Skin of body (tissue), 2 donors: ENCODE measurements around the gene CDH11. TPM values are rescaled to one million over a fixed set of nuclear protein-coding genes. Genes with fewer than 3 reads are reported as not detected.

Experiments
- DNase-seq: peaks from one replicate; lab custom pipeline; 2025; lab: John Stamatoyannopoulos, UW
- total RNA-seq: library from RNA; depleted of rRNA; stranded (reverse); fragments of >200 nt; gene quantifications from one replicate; pipeline ENCODE4 v1.2.3, GENCODE V29; 2014

CDH11 gene
- total RNA-seq, 1 donor from 2014 or later: 102 TPM

- DNase-seq: no peak
Observed at GRCh38 chr16:64981568-64982281, 140.1 kb downstream of the CDH11 start.

DNA sequence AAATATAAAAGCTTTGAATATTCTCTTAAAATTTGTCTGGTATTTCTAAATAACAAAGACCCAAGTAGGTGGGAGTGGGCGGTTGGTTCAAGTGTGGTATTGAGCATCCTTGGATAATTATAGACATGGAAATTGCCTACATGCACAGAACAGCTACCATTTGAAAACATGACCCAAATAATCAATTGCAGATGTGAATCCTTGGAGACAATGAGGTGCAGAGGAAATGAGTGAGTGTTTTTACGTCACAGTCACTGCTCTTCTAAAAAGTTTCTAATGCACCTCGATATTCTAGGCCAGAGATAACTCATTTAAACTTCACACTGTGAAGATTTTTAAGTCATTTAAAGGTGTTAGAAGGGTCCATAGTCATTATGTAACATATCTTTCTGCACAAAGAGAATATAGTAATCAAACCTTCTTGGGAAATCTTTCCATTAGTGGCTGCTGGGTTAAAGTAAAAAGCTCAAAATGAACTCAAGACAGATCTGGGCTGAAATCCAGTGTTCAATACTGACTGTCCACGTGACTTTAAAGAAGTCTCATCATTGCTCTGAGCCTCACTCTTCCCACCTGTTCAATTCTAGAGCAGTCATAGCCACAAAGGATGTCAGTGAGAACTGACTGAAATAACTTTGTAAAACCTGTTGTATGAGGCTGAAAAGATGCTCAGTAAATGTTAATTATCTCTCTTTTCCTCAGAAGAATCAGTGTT, 144.5 kb downstream of the CDH11 start:
- DNase-seq: no peak

GRCh38 chr16:64975821-64976220, 146.0 kb downstream of the CDH11 start:
- peak; percentile 15 for DNase-seq

DNA sequence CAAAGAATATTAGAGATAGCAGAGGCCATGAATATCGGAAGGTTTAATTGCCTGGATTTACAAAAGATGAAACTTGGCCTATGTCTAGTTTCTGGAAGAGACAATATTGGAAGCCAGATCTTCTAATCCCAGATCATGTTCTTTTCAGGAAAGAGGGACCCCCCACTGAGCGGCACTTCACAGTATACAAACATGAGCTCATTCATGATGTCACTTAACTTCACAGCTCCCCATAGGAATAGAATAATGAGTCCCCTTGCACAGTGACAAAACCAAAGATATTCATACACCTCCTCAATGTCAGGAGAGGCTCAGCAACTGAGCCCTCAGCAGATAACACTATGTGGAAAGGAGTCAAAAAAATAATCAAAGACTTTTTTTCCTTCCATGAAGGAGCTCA, 147.5 kb downstream of the CDH11 start:
- DNase-seq: no peak

DNA sequence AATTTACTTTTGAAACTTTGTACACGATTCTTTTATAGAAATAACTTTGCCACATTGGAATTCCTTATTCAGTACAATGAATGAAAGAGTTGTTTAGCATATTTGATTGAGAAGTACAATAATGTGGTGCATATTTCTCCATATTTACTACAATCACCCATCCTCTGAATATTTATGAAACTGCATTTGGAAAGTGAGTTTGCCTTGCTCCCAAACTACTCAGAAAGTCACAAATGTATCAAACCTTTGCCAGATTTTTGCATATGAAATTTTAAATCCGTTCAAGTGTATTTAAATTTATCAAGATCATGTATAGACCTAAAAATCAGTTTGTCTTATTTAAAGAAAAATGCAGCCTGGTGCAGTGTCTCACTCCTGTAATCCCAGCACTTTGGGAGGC, 148.7 kb downstream of the CDH11 start:
- DNase-seq: no peak

DNA sequence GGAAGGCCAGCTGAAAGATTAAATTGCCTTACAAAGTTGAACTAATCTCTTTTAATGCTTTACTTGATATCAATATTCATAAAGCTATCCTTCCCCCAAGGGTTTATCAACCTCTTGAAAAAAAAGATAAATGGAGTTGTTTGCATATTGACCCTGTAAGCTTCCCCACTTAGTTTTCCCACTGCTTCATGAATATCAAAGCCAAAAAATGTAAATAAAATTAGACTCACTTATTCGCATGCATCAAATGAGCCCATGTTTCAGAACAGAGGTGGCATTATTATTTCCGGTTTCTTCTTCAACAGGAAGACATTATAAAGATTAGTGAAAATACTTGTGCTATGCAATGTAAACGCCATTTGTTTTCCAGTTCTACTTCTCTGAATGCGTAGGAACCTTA, 150.7 kb downstream of the CDH11 start:
- DNase-seq: no peak

DNA sequence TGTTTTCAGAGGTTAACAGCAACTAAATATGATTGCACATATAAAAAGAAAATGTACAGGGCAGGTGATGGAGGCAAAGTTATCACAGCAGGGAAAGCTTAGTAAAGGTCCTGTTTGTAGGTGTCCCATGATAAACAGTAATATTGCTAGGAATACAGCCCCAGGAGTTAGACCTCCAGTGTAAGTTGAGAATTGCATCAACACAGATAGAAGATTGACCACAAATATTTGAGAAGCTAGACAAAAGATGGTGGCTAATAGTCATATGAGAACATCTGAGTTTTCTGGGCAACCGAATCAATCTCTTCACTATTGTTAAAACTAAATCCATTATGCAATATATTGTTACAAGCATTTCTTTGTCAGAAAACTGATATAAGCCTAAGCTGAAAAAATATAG, 152.6 kb downstream of the CDH11 start:
- DNase-seq: no peak

- no peak for DNase-seq
Observed at GRCh38 chr16:64968539-64968938, 153.3 kb downstream of the CDH11 start.

GRCh38 chr16:64964126-64964540, 157.7 kb downstream of the CDH11 start:
- no peak for DNase-seq

GRCh38 chr16:64962786-64963185, 159.1 kb downstream of the CDH11 start:
- DNase-seq: no peak

DNA sequence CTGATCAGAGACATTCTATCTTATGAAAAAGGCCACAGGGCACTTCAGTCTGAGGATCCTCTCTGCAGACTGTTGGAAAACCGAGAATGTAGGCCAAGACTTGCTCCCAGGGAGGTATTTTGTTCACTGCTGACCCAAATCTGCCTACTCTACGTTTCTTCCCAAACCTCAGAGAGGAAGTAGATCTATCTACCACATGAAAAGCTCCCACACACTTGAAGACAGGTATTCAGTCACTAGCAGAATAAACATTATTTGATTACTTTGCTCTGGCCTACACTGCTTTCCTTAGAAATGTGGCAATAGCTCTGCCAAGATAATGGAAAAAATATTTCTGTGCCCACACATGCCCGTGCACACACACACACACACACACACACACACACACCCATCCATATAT, 164.6 kb downstream of the CDH11 start:
- DNase-seq: no peak

GRCh38 chr16:64952177-64952576, 169.7 kb downstream of the CDH11 start:
- peak; percentile 12 for DNase-seq

- no peak for DNase-seq
Observed at GRCh38 chr16:64951193-64951592, 170.7 kb downstream of the CDH11 start.

GRCh38 chr16:64950731-64951130, 171.1 kb downstream of the CDH11 start:
- no peak for DNase-seq

DNA sequence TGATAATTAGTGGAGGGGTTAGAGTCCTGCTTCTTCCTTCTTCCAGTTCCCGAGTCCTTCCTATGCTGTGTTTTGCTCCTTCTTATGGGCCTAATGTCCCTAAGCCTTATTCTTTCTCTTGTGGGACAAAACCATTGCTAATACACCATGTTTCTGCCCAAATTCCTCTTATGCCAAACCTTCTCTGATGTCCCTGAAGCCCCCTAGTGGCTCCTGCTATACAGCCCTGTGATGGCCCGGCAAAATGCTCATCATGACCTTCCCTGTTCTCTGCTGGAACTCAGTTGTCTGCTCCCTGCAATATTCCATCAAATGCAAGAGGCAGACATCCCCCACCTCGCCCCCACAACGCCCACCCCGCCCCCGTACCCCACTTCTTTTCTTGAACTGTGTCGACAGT, 171.6 kb downstream of the CDH11 start:
- no peak for DNase-seq

DNA sequence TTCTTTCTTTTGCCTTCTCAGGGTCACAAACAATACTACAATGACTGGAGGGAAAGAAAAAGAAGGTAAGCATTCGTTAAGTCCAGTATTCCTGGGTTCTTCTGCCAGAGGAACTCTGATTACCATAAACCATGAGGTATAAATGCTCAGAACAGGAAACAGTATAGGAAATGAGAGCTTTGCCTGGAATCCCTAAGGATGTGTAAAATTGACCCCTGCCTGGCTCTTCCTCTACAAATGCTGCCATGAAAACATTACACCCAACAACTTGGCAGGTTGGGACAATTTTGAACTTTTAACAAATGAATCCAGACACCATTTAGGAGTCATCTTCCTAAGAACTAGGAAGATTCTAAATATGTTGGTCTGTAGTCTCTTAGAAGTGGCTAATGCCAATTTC, 173.8 kb downstream of the CDH11 start:
- DNase-seq: no peak

DNA sequence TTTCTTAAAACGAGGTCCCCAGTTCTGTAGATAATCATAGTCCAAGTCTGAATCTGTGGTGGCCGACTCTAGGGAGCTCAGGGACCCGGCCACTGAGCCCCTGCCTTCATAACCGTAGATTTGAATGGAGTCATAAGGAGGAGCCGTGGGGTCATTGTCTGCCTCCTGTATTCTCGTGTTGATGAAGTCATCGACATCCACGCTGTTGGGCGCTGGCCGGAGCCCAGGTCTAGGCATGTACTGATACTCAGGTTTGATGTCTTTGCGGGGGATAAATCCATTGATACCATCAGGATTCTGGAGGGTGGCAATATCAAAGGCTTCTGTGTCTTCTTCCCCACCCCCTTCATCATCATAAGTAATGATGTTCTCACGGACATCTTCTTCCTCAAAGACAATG, 174.2 kb downstream of the CDH11 start:
- DNase-seq: no peak

- DNase-seq: no peak
Observed at GRCh38 chr16:64933885-64934284, 188.0 kb downstream of the CDH11 start.

DNA sequence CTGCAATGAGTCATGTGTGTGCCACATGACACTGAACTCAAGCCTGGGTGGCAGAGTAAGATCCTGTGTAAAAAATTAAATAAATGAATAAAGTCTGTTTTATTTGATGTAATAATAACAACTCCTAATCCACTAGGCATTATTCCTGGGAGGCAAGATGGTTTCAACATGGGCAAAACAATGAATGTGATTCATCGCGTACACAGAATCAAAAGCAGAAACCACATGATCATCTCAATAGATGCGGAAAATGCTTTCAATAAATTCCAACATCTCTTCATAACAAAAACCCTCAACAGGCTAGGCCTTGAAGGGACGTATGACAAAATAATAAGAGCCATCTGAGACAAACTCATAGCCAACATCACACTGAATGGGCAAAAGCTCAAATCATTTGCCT, 195.4 kb downstream of the CDH11 start:
- peak; percentile 21 for DNase-seq

- no peak for DNase-seq
Observed at GRCh38 chr16:64925166-64925565, 196.7 kb downstream of the CDH11 start.

DNA sequence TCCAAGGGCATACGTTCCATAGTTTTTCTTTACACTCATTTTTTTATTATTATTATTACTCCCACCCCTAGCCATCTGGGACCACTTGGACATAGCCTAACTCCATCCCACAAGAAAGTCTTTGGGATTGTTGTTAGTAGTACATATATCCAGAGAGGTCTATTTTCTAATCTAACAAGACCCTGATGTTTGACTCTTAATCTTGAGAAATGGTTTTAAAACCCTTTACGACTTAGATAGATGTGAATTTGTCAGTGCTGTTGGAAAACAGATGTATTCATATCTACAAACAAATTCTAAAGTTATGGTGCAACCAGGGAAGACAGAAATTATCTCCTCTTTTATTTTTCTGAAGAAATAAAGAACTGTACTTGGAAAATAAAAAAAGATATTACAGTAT, 197.8 kb downstream of the CDH11 start:
- DNase-seq: no peak

- DNase-seq: no peak
Observed at GRCh38 chr16:64919929-64920607, 201.8 kb downstream of the CDH11 start.

GRCh38 chr16:64919141-64919540, 202.7 kb downstream of the CDH11 start:
- no peak for DNase-seq
